Naive thymus-derived CD8-positive, alpha-beta T cell (primary cell): ENCODE data around the gene HRH2. TPM values are rescaled to one million over a fixed set of nuclear protein-coding genes. Genes with fewer than 3 reads are reported as not detected.

Source experiments
- ATAC-seq, 2 donors: fragments of 150-1000 bp; cut with Tn5 transposase in 1 of 2; sonication (Bioruptor Pico), chemical (Tn5 transposase) in 1 of 2; 1 replicate in 1 of 2; 2 replicates in 1 of 2; pipeline ENCODE4 v1.10.0; 2021; ENCODE audit warnings: mild to moderate bottlenecking in 2 of 2, moderate library complexity in 2 of 2
- POLR2A ChIA-PET: fragments of 350-600 bp; sonication (Branson Sonifier 250); formaldehyde crosslinking; loops from one replicate; lab custom pipeline; 2021; ENCODE audit warnings: antibody characterized with exemption; lab: Charles Lee
- DNase-seq, 10 donors: peaks; one replicate each; pipeline versions ENCODE4 v3.0.0 to v3.0.0-alpha.2; 2020 to 2022
- H3K27ac Mint-ChIP-seq, 10 donors: one replicate each; pipeline ENCODE4 v1.8.0; 2020 to 2022; ENCODE audit warnings: mild to moderate bottlenecking in 10 of 10, mixed read lengths in 10 of 10, moderate library complexity in 4 of 10, inconsistent platforms in 1 of 10
- H3K27me3 Mint-ChIP-seq, 5 donors: one replicate each; pipeline ENCODE4 v1.8.0; 2021 to 2022; ENCODE audit warnings: mixed read lengths in 5 of 5
- H3K36me3 Mint-ChIP-seq, 3 donors: one replicate each; pipeline ENCODE4 v1.8.0; 2020 to 2022; ENCODE audit warnings: mixed read lengths in 3 of 3, mild to moderate bottlenecking in 2 of 3, inconsistent platforms in 1 of 3
- H3K4me1 Mint-ChIP-seq, 4 donors: one replicate each; pipeline ENCODE4 v1.8.0; 2021 to 2022; ENCODE audit warnings: mixed read lengths in 4 of 4
- H3K4me3 Mint-ChIP-seq, 10 donors: one replicate each; pipeline ENCODE4 v1.8.0; 2020 to 2022; ENCODE audit warnings: mild to moderate bottlenecking in 10 of 10, mixed read lengths in 10 of 10, moderate library complexity in 6 of 10, inconsistent platforms in 1 of 10
- H3K9me3 Mint-ChIP-seq, 9 donors: one replicate each; pipeline ENCODE4 v1.8.0; 2020 to 2022; ENCODE audit warnings: mixed read lengths in 9 of 9, mild to moderate bottlenecking in 3 of 9, inconsistent platforms in 1 of 9, moderate library complexity in 1 of 9
- polyA plus RNA-seq, 3 donors: library from polyadenylated mRNA; unstranded; fragments of 300-500 nt; fragmentation: Illumina TruSeq; gene quantifications; one replicate each; pipeline ENCODE4 v1.2.3, GENCODE V29; 2021
- total RNA-seq, 8 experiments: library from RNA in 2 of 8; stranded (reverse) in 2 of 8; gene quantifications; one replicate each; pipeline ENCODE4 v1.2.3 and lab custom pipeline; 2021 to 2026

HRH2 gene
- total and polyA plus RNA-seq, 5 experiments from 2014 or later = 2.0 to 8.6 (median 2.6) TPM

DNA sequence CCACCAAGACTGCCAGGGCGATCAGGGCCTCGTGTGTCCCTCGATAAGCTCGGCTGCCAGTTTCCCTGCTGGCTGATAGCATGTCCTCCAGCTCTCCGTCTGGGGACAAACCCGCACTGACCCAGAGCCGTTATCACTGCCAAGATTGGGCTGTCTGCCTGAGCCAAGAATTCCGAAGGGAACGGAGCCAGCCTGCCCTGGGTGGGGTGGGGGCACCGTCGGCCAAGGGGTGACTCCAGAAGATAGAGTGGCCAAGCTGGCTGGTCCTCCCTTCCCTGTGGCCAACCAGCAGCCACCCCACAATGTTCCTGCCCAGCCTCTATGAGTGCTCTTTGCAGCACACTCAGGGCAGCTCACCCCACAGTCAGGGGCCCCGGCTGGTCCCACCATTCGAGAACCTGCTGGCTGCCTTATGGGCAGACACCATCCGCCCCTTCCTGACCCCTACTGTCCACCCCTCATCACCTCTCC is 29.4 kb downstream of the HRH2 start:
- no peak for DNase-seq
- Mint-ChIP-seq H3K27ac (peak overlapping the region in 1 of 10 donors; percentile 12), H3K9me3 (no peaks in the 10 kb centered on the region), H3K36me3 (peaks cover 0 to 67% (median 12%) of the 10 kb centered on the region in 3 donors), H3K4me3 (no peak overlapping the region), H3K4me1 (peaks cover 26 to 64% (median 37%) of the 10 kb centered on the region in 4 donors), H3K27me3 (no peaks in the 10 kb centered on the region)
- ATAC-seq = no peak
- POLR2A ChIA-PET = no interaction called here

DNA sequence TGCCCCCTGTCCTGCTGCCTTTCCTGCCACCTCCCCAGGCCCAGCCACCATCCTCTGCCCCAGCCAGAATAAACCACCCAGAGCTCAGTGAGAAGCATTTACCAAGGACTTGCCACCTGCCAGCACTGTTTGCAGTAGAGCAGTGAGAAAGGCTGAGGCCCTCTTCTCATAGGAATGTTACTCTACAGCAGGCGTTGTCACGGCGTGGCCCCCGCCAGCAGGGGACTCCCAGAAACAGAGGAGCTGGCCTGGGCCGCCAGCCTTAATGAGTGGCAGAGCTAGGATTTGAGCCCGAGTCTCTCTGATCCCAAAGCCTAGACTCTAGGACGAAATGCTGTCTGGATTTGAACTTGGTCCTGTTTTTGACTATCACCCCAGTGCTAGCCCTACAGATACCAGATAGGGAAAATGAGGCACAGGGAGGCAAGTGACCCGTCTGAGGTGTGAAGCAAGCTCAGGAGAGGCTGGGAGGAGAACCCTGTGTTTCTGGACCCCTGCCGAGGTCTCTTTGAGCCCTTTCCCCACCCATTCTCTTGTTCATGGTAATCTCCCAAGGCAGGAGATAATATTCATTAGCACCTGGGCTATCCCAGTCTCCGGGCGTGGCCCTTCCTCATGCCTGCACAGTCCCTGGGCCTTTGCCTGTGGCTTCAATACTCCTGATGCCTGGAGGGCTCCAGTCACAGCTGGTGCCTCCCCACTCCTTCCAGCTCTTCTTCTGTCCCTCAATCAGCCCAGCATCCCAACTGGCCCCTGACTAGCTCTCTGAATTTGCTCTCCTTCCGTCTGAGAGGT is 30.7 kb downstream of the HRH2 start:
- Mint-ChIP-seq H3K27me3 (no peaks in the 10 kb centered on the region), H3K9me3 (no peaks in the 10 kb centered on the region), H3K36me3 (peaks cover 0 to 59% (median 5%) of the 10 kb centered on the region in 3 donors), H3K27ac (peak overlapping the region in 6 of 10 donors; percentile 4 to 83 (median 70)), H3K4me3 (no peak overlapping the region), H3K4me1 (peaks cover 26 to 70% (median 45%) of the 10 kb centered on the region in 4 donors)
- ATAC-seq (no peak), DNase-seq (no peak)
- POLR2A ChIA-PET = no interaction called here

- Mint-ChIP-seq H3K27ac (peak overlapping the region in 8 of 10 donors; percentile 4 to 83 (median 51)), H3K9me3 (no peaks in the 10 kb centered on the region), H3K4me3 (no peak overlapping the region), H3K4me1 (peaks cover 33 to 70% (median 50%) of the 10 kb centered on the region in 4 donors), H3K27me3 (no peaks in the 10 kb centered on the region), H3K36me3 (peaks cover 0 to 56% (median 2%) of the 10 kb centered on the region in 3 donors)
- DNase-seq = peak in 1 of 10 donors; percentile 8
- ATAC-seq = no peak
- POLR2A ChIA-PET = no interaction called here
Observed at GRCh38 chr5:175689147-175689991, 31.5 kb downstream of the HRH2 start.

DNA sequence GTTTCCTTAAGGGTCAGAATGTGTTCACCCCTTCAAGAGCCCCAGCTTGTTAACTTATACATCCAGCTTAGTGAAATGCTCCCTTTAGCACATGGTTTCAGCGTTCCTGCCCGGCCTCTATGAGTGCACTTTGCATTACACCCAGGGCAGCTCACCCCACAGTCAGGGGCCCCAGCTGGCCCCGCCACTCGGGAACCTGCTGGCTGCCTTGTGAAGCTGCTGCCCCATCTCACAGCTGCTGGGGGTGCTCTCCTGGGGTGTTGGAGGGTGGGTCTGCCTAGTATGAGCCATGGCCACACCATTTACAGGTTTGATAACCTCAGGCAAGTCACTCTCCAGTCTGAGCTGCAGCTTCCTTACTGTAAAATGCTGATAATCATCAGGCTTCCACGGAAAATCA is 32.2 kb downstream of the HRH2 start:
- POLR2A ChIA-PET = interaction anchor here (0.8 to 1.0 kb wide), 3 partner anchors 31 to 170 kb away, joined by 3 read pairs; no protein-coding TSS in a partner anchor
- no peaks in the 10 kb centered on the region for H3K27me3 Mint-ChIP-seq
- H3K4me1 Mint-ChIP-seq = peaks cover 30 to 67% (median 48%) of the 10 kb centered on the region in 4 donors
- peaks cover 0 to 49% (median 2%) of the 10 kb centered on the region in 3 donors for H3K36me3 Mint-ChIP-seq
- ATAC-seq (no peak), DNase-seq (peak in 1 of 10 donors; percentile 1)
- H3K9me3 Mint-ChIP-seq = no peaks in the 10 kb centered on the region
- H3K27ac Mint-ChIP-seq = peak overlapping the region in 1 of 10 donors; percentile 33
- no peak overlapping the region for H3K4me3 Mint-ChIP-seq

DNA sequence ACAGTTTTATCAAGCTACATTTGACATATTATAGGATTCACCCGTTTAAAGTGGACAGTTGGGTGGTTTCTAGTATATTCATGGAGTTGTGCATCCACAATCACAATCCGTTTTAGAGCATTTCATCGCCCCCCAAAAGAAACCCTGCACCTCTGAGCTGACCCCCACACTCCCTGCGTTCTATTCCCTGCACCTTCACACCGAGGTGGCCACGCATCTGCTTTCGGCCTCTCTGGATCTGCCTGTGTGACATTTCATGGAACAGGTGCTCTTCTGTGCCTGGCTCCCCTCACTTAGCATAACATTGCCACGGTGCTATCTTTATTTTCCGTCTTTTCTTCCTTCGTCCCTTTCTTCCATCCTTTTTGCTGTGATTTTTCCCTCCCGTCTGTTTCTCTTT is 32.7 kb downstream of the HRH2 start:
- Mint-ChIP-seq H3K9me3 (no peaks in the 10 kb centered on the region), H3K4me1 (peaks cover 33 to 68% (median 51%) of the 10 kb centered on the region in 4 donors), H3K36me3 (peaks cover 0 to 45% (median 2%) of the 10 kb centered on the region in 3 donors), H3K27ac (peak overlapping the region in 8 of 10 donors; percentile 16 to 92 (median 80)), H3K27me3 (no peaks in the 10 kb centered on the region), H3K4me3 (peak overlapping the region in 4 of 10 donors; percentile 3 to 75 (median 64))
- ATAC-seq (no peak), DNase-seq (no peak)
- POLR2A ChIA-PET = interaction anchor here (0.8 to 1.0 kb wide), 3 partner anchors 31 to 171 kb away, joined by 3 read pairs; no protein-coding TSS in a partner anchor

- peak overlapping the region in 4 of 10 donors; percentile 7 to 87 (median 54) for H3K27ac Mint-ChIP-seq
- no peaks in the 10 kb centered on the region for H3K27me3 Mint-ChIP-seq
- H3K9me3 Mint-ChIP-seq = no peaks in the 10 kb centered on the region
- POLR2A ChIA-PET = no interaction called here
- H3K36me3 Mint-ChIP-seq = peaks cover 0 to 34% (median 2%) of the 10 kb centered on the region in 3 donors
- ATAC-seq (no peak), DNase-seq (no peak)
- H3K4me1 Mint-ChIP-seq = peaks cover 35 to 75% (median 61%) of the 10 kb centered on the region in 4 donors
- no peak overlapping the region for H3K4me3 Mint-ChIP-seq
Observed at GRCh38 chr5:175691761-175692160, 33.9 kb downstream of the HRH2 start.

DNA sequence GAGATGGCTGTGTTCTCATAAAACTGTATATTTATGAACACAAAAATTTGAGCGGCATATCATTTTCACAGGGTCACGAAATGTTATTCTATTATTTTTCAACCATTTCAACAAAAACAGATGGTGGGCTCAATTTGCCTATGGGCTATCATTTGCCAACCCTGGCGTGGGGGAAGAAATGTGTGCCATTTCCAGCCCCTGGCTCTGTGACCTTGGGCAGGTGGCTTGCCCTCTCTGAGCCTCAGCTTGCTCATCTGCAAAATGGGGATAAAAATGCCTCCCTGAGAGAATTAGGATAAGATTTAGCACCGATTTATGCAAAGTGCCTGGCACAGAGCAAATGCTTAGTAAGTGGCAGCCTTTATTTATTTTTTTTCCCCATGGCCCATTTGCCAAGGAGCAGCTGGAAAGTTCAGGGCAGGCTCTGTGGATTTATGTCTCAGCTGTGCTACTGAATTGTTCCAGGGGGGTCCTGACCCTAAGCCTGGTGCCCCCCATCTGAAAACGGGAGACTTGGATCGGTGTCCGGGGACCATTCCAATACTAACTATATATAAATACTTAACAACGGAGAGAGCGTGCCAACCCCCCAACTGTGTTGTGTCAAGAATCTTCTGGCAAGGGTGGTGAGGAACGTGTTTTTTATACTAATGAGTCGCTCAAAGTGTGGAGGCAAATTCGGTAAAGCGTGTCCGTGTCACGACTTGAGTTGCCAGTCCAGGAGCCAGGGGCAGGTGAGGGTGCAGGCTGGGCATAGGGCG is 34.5 kb downstream of the HRH2 start:
- H3K27me3 Mint-ChIP-seq = no peaks in the 10 kb centered on the region
- no peaks in the 10 kb centered on the region for H3K9me3 Mint-ChIP-seq
- no peak overlapping the region for H3K4me3 Mint-ChIP-seq
- ATAC-seq (no peak), DNase-seq (peak in 1 of 10 donors; percentile 41)
- H3K27ac Mint-ChIP-seq = peak overlapping the region in 7 of 10 donors; percentile 12 to 88 (median 81)
- POLR2A ChIA-PET = no interaction called here
- H3K36me3 Mint-ChIP-seq = peaks cover 0 to 31% (median 2%) of the 10 kb centered on the region in 3 donors
- peaks cover 35 to 77% (median 62%) of the 10 kb centered on the region in 4 donors for H3K4me1 Mint-ChIP-seq

DNA sequence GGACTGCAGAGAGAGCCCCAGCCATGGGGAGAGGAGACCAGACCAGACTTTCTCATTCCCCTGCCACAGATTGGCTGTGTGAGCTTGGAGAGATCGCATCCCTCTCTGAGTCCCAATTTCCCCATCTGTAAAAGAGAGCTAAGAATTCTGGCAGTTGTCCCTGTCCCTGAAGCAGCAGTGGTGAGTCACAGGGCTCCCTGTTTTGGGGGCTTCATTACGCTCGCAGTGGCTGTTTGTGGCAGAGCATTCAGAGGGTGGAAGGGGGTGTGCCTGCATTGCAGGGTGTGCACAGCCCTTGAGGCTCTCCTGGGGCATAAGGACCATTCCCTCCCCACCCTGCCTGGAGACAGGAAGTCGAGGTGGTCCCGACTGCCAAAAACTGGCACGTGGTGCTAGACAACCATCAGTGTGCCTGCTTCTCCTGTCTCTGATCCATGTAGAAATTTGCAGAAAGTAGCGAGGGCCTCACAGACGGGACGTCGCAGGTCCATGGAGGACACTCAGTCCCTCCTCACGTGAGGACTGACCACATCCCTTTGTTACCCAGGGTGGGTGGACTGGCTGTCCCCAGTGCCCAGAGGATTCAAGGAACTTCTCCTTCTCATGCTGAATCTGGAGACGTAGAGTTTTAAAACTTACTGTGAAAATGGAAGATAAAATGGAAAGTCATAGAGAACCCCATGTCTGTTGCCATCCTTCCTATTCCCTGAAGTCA is 35.3 kb downstream of the HRH2 start:
- H3K36me3 Mint-ChIP-seq = peaks cover 0 to 28% (median 2%) of the 10 kb centered on the region in 3 donors
- no peaks in the 10 kb centered on the region for H3K27me3 Mint-ChIP-seq
- DNase-seq = no peak
- no peaks in the 10 kb centered on the region for H3K9me3 Mint-ChIP-seq
- peak overlapping the region; percentile 13 to 89 (median 78) for H3K27ac Mint-ChIP-seq
- POLR2A ChIA-PET = interaction anchor here (1.1 kb wide), 1 partner anchor 9 kb away, joined by 3 read pairs; no protein-coding TSS in a partner anchor
- no peak for ATAC-seq
- H3K4me3 Mint-ChIP-seq = no peak overlapping the region
- H3K4me1 Mint-ChIP-seq = peaks cover 37 to 77% (median 64%) of the 10 kb centered on the region in 4 donors

GRCh38 chr5:175693741-175694140 is 35.9 kb downstream of the HRH2 start:
- peaks cover 35 to 73% (median 62%) of the 10 kb centered on the region in 4 donors for H3K4me1 Mint-ChIP-seq
- DNase-seq (no peak), ATAC-seq (no peak)
- peak overlapping the region; percentile 13 to 89 (median 72) for H3K27ac Mint-ChIP-seq
- no peak overlapping the region for H3K4me3 Mint-ChIP-seq
- H3K9me3 Mint-ChIP-seq = no peaks in the 10 kb centered on the region
- POLR2A ChIA-PET = interaction anchor here (1.1 kb wide), 1 partner anchor 9 kb away, joined by 3 read pairs; no protein-coding TSS in a partner anchor
- peaks cover 0 to 31% (median 2%) of the 10 kb centered on the region in 3 donors for H3K36me3 Mint-ChIP-seq
- H3K27me3 Mint-ChIP-seq = no peaks in the 10 kb centered on the region

- peak overlapping the region in 9 of 10 donors; percentile 57 to 92 (median 77) for H3K27ac Mint-ChIP-seq
- POLR2A ChIA-PET = interaction anchor here (1.1 kb wide), 1 partner anchor 10 kb away, joined by 3 read pairs; no protein-coding TSS in a partner anchor
- H3K36me3 Mint-ChIP-seq = peaks cover 0 to 32% (median 2%) of the 10 kb centered on the region in 3 donors
Observed at GRCh38 chr5:175694371-175695160, 36.7 kb downstream of the HRH2 start.

More at GRCh38 chr5:175694371-175695160, 36.7 kb downstream of the HRH2 start:
- no peak overlapping the region for H3K4me3 Mint-ChIP-seq
- peaks cover 30 to 65% (median 54%) of the 10 kb centered on the region in 4 donors for H3K4me1 Mint-ChIP-seq
- DNase-seq (no peak), ATAC-seq (no peak)
- H3K27me3 Mint-ChIP-seq = no peaks in the 10 kb centered on the region
- no peaks in the 10 kb centered on the region for H3K9me3 Mint-ChIP-seq
